Measurements from ENCODE around the gene CXorf66.
"Not testable (repeated sequence)": the region's sequence is repeated elsewhere in the genome, so short reads cannot be mapped to it uniquely, and the experiment has no call there.

The CXorf66 gene

GRCh38 chrX:139924696-139925095 is 40.6 kb downstream of the CXorf66 start:
- no peak for DNase-seq (ENCODE audit: low spot score)

- no peak for DNase-seq (ENCODE audit: low spot score)
These were observed 41.1 kb downstream of the CXorf66 start for GRCh38 chrX:139924069-139924695.

GRCh38 chrX:139921142-139921541 is 44.2 kb downstream of the CXorf66 start:
- DNase-seq (ENCODE audit: low spot score) = not testable (repeated sequence)

- no peak for DNase-seq (ENCODE audit: low spot score)
These were observed 45.0 kb downstream of the CXorf66 start for GRCh38 chrX:139920316-139920715.

- no peak for DNase-seq (ENCODE audit: low spot score)
These were observed 50.9 kb downstream of the CXorf66 start for GRCh38 chrX:139914421-139914820.

- no peak for DNase-seq (ENCODE audit: low spot score)
These were observed 55.6 kb downstream of the CXorf66 start for GRCh38 chrX:139909712-139910111.

GRCh38 chrX:139907078-139907477 is 58.2 kb downstream of the CXorf66 start:
- no peak for DNase-seq (ENCODE audit: low spot score)

DNA sequence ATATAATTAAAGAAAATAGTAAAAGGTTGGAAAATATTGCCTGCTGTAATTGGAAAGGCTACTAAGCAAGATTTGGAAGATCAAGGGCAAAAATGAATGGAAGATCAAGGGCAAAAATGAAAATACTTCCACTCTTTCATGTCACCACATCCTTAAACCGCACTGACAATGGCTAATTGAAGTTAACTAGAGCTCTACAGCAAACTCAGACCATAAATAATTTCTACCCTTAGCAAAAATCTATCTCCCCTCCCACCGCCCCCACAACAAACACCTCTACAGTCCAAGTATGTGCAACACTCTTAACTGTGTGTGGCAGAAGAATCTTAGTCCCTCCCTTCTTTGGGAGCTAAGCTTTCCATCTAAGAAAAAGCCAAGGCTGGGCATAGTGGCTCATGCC is 59.6 kb downstream of the CXorf66 start:
- no peak for DNase-seq (ENCODE audit: low spot score)

All from putamen (tissue), 1 donor.